HUES48 (cell line): Measurements from ENCODE around the gene CCDC78.
"Not testable (repeated sequence)": the region's sequence is repeated elsewhere in the genome, so short reads cannot be mapped to it uniquely, and the experiment has no call there.

Experiments used
- H3K27ac ChIP-seq: one replicate; pipeline ENCODE4 v1.7.0; 2013; ENCODE audit warnings: low read depth, low read length, inconsistent platforms
- H3K27me3 ChIP-seq: 2 replicates; pipeline ENCODE4 v1.6.1; 2013; ENCODE audit warnings: mild to moderate bottlenecking, low read length; ENCODE audit not compliant: control insufficient read depth, insufficient read depth
- H3K36me3 ChIP-seq: 2 replicates; pipeline ENCODE4 v1.6.1; 2013; ENCODE audit warnings: low read length; ENCODE audit not compliant: control insufficient read depth, insufficient read depth
- H3K4me1 ChIP-seq: 2 replicates; pipeline ENCODE4 v1.6.1; 2013; ENCODE audit warnings: mild to moderate bottlenecking, low read length; ENCODE audit not compliant: control insufficient read depth, insufficient read depth
- H3K4me3 ChIP-seq: 2 replicates; pipeline ENCODE4 v1.5.1; 2013; ENCODE audit warnings: mild to moderate bottlenecking, low read depth, low read length
- H3K9ac ChIP-seq: 2 replicates; pipeline ENCODE4 v1.6.1; 2013; ENCODE audit warnings: mild to moderate bottlenecking, low read depth, low read length, moderate library complexity
- H3K9me3 ChIP-seq: 2 replicates; pipeline ENCODE4 v1.6.1; 2013; ENCODE audit warnings: low read length; ENCODE audit not compliant: control insufficient read depth, insufficient read depth

The CCDC78 gene

DNA sequence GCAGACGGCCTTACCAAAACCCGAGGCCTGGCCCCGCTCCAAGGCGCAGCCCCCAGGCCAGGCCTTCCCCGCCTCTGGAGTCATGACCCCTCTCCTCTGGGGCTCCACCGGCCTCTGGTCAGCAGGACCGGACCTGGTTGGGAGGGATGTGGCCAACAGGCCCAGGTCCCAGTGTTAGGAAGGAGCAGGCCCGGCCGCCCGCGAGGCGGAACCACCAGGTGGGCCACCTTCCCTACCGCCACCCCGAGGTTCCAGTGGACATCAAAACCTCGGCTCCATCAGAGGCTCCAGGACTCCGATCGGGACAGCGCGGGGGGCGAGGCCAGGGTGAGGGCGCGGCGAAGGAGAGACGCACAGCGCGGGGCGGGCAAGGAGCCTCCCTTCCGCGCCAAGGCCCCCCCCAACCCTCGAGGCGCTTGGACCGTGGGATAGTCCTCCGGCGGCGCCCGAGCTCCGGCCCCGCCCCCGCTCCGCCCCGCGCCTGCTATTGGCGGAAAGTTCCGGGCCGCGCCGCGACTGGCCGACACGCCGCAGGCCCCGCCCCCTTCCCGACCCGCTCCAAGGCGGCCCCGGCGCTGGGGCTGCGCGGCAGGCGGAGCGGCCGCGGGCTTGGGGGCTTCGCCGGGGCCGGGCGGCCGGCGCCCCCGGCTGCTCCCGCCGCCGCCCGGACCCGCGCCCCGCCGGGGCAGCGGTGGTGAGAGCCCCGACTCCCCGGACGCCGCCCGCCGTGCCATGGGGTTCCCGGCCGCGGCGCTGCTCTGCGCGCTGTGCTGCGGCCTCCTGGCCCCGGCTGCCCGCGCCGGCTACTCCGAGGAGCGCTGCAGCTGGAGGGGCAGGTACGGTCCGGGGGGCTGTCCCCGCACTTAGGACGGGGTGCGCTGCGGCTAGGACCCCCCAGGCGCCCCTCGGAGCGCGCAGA, 11.4 kb downstream of the CCDC78 start, which contains the start of gene METRN:
METRN (plus strand) TSS at position 561 of the 919 bp plus-strand sequence; CDS start at position 733, 172 bp downstream.
- Histone ChIP-seq H3K4me1 (peaks cover 21% of the 10 kb centered on the region), H3K4me3 (peak within 1 kb of the TSS; percentile 71), H3K36me3 (no peaks in the 10 kb centered on the region), H3K27me3 (peaks cover 32% of the 10 kb centered on the region), H3K9me3 (no peaks in the 10 kb centered on the region), H3K27ac (no peak within 1 kb of the TSS), H3K9ac (no peak within 1 kb of the TSS)

DNA sequence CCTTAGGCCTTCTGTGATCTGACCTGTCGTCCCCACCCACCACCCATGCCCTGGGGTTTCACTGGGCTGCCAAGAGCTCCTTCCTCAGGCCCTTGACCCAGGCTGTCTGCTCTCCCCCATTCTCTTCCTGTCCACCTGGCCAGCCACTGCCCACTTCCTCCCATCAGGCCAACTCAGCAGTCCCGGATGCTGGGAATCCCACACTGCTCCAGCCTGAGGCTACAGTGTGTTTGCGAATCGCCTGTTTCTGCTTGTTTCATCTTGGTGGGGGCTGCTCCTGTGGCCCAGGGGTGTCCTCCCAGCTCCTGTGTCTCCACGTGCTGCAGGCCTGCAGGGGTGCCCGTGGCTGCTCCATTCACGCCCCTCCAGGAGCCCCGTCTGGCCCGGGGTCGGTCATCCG, 12.2 kb downstream of the CCDC78 start:
- peaks cover 38% of the 10 kb centered on the region for H3K27me3 ChIP-seq
- H3K4me3 ChIP-seq, result no peak overlapping the region
- H3K9me3 ChIP-seq, result no peaks in the 10 kb centered on the region
- no peaks in the 10 kb centered on the region for H3K36me3 ChIP-seq
- no peak overlapping the region for H3K27ac ChIP-seq
- no peak overlapping the region for H3K9ac ChIP-seq
- H3K4me1 ChIP-seq, result peaks cover 14% of the 10 kb centered on the region

DNA sequence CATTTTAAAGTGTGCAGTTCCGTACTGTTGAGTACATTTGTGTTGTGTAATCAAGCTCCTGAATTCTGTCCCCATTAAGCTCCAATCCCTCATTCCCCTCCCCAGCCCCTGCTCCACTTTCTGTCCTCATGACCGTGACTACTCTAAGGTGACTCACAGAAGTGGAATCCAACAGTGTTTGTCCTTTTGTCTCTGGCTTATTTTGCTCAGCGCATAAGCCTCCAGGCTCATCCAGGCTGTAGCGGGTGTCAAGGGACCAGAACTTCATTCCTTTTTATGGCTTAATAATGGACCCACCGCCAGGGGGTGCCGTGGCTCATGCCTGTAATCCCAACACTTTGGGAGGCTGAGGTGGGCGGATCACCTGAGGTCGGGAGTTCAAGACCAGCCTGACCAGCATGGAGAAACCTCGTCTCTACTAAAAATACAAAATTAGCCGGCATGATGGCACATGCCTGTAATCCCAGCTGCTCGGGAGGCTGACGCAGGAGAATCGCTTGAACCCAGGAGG, 13.4 kb downstream of the CCDC78 start:
- not testable (repeated sequence) for H3K9me3 ChIP-seq, H3K4me3 ChIP-seq, H3K9ac ChIP-seq, H3K36me3 ChIP-seq, H3K27ac ChIP-seq
- Histone ChIP-seq H3K4me1 (peaks cover 11% of the 10 kb centered on the region), H3K27me3 (peaks cover 43% of the 10 kb centered on the region)

DNA sequence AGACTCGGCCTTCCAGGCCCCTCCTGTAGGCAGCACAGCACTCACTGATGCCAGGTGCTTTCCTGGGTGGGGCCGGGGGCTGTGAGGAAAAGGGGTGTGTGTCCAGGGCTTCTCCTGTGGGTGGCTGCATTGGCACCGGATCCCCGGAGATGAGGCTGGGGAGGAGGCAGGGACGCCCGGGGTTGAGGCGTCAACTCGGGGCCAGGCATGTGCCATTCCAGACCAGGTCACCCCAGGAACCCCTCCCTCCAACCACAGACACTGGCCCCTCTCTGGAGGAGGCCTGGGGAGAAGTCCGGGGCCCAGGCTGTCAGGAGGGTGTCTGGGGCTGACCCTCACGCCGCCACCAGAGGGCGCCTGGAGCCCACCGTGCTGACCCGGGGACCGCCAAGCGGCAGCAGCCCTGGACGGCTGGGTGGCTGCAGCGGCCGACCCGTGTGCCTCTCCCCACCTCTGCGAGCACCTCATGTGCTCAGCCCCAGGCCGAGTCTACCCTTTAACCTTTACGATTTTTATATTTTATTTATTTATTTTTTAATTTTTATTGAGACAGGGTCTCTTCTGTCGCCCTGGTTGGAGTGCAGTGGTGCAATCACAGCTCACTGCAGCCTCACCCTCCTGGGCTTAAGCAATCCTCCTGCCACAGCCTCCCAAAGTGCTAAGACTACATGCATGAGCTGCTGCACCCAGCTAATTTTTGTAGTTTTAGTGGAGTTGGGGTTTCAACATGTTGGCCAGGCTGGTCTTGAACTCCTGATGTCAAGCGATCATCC, 14.5 kb downstream of the CCDC78 start:
- H3K9ac ChIP-seq, result no peak overlapping the region
- peaks cover 11% of the 10 kb centered on the region for H3K4me1 ChIP-seq
- no peaks in the 10 kb centered on the region for H3K36me3 ChIP-seq
- H3K27me3 ChIP-seq, result peaks cover 53% of the 10 kb centered on the region
- no peak overlapping the region for H3K4me3 ChIP-seq
- no peaks in the 10 kb centered on the region for H3K9me3 ChIP-seq
- H3K27ac ChIP-seq, result no peak overlapping the region

DNA sequence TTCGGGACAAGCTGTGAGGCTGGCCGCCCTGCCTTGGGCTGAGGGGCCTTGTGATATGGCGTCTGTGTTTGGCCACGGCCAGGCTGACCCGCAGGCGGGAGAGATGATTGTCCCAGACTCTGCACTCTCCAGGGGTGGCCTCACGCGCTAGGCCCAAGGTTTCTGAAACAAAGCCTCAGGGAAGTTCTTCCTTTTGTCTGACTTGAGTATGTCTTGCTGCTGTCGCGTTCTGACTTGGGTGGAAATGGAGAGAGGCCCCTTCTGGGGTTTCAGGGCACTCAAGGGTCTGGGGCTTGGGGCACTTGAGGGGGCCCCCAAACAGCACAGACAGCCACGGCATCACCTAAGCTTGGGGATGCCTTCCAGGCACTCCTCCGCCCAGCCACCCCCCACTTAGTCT, 15.2 kb downstream of the CCDC78 start:
- H3K36me3 ChIP-seq, result no peaks in the 10 kb centered on the region
- peaks cover 6% of the 10 kb centered on the region; the same call in 1 of the 2 replicates for H3K4me1 ChIP-seq
- no peaks in the 10 kb centered on the region for H3K9me3 ChIP-seq
- H3K27me3 ChIP-seq, result peaks cover 56% of the 10 kb centered on the region
- no peak overlapping the region for H3K9ac ChIP-seq
- no peak overlapping the region for H3K4me3 ChIP-seq
- no peak overlapping the region for H3K27ac ChIP-seq

DNA sequence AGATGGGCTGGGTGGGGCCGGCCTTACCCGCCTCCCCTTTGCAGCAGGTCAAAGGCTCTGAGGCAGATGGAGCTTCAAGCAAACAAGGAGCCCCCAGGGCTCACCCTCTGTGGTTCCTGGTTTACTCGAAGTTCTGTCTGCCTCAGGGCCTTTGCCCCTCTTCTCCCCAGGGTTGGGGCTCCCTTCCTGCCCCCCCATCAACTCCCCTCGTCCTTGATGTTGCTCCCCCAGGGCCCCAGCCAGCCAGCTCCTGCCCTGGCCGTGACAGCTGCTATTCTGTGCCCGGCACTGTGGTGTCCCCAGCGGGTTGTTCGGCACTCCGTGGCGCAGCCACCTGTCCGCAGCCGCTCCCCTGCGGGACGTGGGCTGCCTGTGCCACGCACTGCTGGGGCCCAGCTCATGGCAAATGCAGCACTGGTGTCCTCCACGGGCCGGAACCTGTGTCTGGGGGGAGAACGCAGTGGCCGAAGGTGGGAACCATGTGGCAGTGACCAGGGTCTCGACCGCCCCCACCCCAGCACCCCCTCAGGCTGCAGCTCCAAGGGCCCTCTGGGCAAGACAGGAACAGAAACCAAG, 15.7 kb downstream of the CCDC78 start:
- Histone ChIP-seq H3K36me3 (no peaks in the 10 kb centered on the region), H3K9me3 (no peaks in the 10 kb centered on the region), H3K27me3 (peaks cover 53% of the 10 kb centered on the region), H3K4me3 (no peak overlapping the region), H3K27ac (no peak overlapping the region), H3K9ac (no peak overlapping the region), H3K4me1 (peaks cover 2% of the 10 kb centered on the region; the same call in 1 of the 2 replicates)

DNA sequence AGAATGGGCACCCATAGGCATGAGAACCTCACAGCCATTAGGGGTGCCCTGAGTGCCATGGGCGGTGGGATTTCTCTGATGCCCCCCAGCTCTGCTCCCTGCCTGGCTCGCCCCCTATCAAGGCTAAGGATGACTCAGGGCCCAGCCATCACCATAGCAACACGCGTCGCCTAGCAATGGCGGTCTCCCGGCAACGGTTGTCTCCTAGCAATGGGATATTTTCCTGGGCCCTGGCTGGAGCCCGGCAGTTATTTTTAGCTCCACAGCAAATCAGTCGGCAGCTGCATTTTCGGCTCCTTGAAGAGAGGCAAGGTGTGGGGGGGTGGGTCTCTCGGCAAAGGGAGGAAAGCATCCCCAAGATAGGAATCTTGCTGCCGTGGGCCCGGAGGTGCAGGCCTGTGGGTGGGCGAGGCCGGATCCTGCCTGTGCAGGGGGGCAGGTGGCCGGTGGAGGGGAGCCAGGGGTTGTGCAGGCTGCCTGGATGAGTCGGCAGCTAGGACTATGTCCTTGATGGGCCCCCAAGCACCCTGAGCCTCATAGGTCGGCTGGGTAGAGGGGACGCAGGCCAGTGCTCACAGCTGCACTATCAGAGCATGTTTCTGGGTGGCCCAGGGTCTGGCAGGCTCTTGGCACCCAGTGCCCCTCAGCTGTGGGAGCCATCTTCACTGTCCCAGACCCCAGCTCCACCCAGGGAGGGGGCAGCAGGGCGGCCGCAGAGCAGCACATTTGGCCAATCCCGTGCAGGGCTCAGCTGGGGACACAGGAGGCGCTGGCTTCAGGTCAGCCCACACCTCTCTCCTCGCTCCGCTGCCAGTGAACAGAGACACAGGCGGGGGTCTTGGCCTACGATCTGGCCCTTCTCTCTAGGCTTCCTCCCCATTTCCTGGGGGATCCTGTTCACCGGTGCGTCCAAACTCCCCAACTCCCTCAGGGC, 16.4 kb downstream of the CCDC78 start:
- Histone ChIP-seq H3K27me3 (peaks cover 55% of the 10 kb centered on the region), H3K4me3 (no peak overlapping the region), H3K4me1 (peaks cover 2% of the 10 kb centered on the region; the same call in 1 of the 2 replicates), H3K27ac (no peak overlapping the region), H3K9ac (no peak overlapping the region), H3K9me3 (no peaks in the 10 kb centered on the region), H3K36me3 (no peaks in the 10 kb centered on the region)

DNA sequence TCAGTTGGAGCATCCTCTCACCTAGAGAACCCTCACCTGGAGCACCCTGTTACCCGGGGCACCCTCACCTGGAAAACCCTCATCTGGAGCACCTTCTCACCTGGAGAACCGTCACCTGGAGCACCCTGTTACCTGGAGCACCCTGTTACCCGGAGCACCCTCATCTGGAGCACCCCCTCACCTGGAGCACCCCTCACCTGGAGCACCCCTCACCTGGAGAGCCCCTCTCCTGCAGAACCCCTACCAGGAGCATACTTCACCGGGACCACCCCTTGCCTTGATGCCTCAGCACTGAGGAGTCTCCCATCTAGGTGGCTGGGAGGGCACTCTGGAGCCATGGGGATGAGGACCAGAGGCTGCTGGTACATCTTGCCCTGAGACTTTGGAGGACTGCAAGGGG, 17.3 kb downstream of the CCDC78 start:
- Histone ChIP-seq H3K9ac (no peak overlapping the region), H3K9me3 (no peaks in the 10 kb centered on the region), H3K4me1 (peaks cover 2% of the 10 kb centered on the region; the same call in 1 of the 2 replicates), H3K27me3 (peaks cover 58% of the 10 kb centered on the region), H3K36me3 (no peaks in the 10 kb centered on the region), H3K4me3 (no peak overlapping the region), H3K27ac (no peak overlapping the region)

DNA sequence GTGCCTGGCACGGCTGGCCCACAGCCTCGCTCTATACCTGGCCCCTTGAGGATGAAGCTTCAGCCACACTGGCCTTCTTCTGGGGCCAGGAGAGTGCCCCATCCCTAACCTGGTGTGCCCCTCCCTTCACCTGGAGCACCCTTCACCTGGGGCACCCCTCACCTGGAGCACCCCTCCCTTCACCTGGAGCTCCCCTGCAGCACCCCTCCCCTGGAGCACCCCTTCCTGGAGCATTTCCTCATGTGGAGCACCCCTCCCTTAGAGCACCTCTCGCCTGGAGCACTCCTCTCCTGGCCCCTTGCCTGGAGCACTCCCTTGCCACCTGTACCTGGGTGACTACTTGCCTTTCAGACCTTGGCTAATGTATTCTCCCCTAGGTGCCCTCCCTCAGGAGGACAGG, 18.2 kb downstream of the CCDC78 start:
- no peak overlapping the region for H3K9ac ChIP-seq
- no peak overlapping the region for H3K27ac ChIP-seq
- H3K4me3 ChIP-seq, result no peak overlapping the region
- H3K36me3 ChIP-seq, result no peaks in the 10 kb centered on the region
- peaks cover 2% of the 10 kb centered on the region; the same call in 1 of the 2 replicates for H3K4me1 ChIP-seq
- no peaks in the 10 kb centered on the region for H3K9me3 ChIP-seq
- H3K27me3 ChIP-seq, result peaks cover 63% of the 10 kb centered on the region

DNA sequence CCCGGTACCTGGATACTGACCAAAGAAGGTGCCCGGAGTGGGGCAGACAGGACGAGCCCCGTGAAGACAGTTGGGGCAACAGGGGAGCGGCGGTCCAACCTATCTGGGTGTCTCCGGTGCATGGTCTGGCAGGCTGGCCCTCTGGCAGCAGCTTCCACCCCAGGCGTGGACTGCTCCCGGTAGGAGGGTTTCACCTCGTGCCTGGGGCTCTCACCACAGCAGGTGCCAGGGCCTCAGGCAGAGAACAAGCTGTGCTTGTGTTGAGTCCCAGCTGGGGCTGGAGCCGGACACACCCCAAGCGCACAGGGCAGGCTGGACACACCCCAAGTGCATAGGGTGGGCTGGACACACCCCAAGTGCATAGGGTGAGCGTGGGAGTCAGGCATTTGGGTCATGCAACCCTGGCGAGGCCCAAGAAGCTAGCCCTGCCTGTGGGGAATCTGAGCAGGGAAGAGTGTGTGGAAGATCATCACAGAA, 19.1 kb downstream of the CCDC78 start:
- Histone ChIP-seq H3K4me1 (peaks cover 2% of the 10 kb centered on the region; the same call in 1 of the 2 replicates), H3K27ac (no peak overlapping the region), H3K36me3 (no peaks in the 10 kb centered on the region), H3K27me3 (peaks cover 72% of the 10 kb centered on the region), H3K9ac (no peak overlapping the region), H3K4me3 (peak overlapping the region; percentile 49; the same call in 1 of the 2 replicates), H3K9me3 (no peaks in the 10 kb centered on the region)
